Measurements from ENCODE around the gene PRKAR1B. TPM values are rescaled to one million over a fixed set of nuclear protein-coding genes. Genes with fewer than 3 reads are reported as not detected.

The PRKAR1B gene
- total RNA-seq, 4 donors from 2014 or later: 3.8 to 11.6 (median 6.3) TPM

DNA sequence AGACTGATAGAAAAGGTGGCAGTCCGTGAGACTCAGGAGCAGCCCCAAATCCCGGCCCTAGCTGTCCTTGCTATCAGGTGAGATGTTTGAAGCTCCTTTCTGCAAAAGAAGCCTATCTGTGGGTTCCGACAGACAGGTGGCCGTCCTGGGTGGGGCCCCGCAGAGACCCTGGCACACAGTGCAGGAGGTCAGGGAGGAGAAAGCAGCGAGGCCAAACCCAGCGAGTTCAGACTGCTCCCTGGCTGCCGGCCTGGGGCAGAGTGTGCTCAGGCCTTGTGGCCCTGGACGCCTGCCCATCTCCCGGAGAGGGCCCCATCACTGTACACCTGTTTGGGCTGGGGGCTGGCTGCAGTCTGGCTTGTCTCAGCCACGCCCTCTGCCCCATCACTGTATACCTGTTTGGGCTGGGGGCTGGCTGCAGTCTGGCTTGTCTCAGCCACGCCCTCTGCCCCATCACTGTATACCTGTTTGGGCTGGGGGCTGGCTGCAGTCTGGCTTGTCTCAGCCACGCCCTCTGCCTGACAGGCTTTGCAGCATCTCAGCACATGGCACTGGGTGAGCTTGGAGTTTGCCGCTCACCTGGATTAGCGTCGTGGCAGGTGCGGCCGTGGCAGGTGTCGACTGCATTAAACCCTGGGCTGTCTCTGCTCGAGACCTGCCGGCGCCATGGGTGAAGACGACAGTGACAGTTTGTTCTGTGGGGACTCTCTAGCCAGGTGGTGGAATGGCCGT, 11.8 kb upstream of the PRKAR1B start:
- TF ChIP-seq, protein P1, sequence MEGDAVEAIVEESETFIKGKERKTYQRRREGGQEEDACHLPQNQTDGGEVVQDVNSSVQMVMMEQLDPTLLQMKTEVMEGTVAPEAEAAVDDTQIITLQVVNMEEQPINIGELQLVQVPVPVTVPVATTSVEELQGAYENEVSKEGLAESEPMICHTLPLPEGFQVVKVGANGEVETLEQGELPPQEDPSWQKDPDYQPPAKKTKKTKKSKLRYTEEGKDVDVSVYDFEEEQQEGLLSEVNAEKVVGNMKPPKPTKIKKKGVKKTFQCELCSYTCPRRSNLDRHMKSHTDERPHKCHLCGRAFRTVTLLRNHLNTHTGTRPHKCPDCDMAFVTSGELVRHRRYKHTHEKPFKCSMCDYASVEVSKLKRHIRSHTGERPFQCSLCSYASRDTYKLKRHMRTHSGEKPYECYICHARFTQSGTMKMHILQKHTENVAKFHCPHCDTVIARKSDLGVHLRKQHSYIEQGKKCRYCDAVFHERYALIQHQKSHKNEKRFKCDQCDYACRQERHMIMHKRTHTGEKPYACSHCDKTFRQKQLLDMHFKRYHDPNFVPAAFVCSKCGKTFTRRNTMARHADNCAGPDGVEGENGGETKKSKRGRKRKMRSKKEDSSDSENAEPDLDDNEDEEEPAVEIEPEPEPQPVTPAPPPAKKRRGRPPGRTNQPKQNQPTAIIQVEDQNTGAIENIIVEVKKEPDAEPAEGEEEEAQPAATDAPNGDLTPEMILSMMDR (IDR thresholded peaks at IDR 0.05; ENCODE audit: low read depth): no peak

DNA sequence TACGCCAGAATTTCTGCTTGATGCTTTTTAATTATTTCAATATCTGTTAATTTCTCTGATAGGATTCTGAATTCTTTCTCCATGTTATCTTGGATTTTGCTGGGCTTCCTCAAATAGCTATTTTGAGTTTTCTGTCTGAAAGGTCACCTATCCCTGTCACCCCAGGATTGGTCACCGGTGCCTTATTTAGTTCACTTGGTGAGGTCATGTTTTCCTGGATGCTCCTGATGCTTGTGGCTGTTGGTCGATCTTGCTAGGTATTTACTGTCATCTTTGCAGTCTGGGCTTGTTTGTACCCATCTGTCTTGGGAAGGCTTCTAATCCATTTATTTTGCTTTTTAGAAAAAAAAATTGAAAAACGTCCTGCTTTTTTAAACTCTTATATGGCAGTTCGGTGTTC, 11.2 kb upstream of the PRKAR1B start:
- TF ChIP-seq, protein P1 (IDR thresholded peaks at IDR 0.05; ENCODE audit: low read depth): no peak

DNA sequence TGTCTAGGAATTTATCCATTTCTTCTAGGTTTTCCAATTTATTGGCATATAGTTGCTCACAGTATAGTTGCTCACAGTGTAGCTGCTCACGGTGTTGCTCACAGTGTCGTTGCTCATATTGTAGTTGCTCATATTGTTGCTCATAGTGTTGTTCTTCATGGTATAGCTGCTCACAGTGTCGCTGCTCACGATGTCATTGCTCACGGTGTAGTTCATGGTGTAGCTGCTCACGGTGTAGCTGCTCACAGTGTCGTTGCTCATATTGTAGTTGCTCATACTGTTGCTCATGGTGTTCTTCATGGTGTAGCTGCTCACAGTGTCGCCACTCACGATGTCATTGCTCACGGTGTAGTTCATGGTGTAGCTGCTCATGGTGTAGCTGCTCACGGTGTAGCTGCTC, 7.7 kb upstream of the PRKAR1B start:
- TF ChIP-seq, protein P1 (IDR thresholded peaks at IDR 0.05; ENCODE audit: low read depth): no peak

DNA sequence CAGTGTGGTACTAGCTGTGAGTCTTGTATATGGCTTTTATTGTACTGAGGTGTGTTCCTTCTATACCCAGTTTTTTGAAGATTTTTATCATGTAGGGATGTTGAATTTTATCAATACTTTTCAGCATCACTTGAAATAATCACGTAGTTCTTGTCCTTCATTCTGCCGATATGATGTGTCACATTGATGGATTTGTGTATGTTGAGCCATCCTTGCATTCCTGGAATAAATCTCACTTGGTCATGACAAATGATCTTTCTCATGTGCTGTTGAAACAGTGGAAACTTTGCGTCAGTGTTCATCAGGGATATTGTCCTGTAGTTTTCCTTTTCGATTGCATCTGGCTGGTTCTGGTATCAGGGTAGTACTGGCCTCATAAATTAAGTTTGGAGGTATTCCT, 7.1 kb upstream of the PRKAR1B start:
- TF ChIP-seq, protein P1 (IDR thresholded peaks at IDR 0.05; ENCODE audit: low read depth): no peak

DNA sequence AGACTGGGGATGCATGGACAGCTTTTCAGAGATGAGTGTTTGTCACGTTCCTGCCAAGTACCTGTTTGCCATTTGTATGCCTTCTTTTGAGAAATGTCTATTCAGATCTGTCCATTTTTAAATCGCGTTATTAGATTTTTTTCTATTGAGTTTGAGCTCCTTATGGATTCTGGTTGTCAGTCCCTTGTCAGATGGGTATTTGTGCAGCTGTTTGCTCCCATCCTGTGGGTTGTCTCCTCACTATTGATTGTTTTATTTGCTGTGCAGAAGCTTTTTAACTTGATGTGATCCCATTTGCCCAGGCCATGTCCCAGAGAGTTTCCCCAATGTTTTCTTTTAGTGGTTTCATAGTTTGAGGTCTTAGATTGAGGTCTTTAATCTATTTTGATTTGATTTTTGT, 5.5 kb upstream of the PRKAR1B start:
- TF ChIP-seq, protein P1 (IDR thresholded peaks at IDR 0.05; ENCODE audit: low read depth): no peak

DNA sequence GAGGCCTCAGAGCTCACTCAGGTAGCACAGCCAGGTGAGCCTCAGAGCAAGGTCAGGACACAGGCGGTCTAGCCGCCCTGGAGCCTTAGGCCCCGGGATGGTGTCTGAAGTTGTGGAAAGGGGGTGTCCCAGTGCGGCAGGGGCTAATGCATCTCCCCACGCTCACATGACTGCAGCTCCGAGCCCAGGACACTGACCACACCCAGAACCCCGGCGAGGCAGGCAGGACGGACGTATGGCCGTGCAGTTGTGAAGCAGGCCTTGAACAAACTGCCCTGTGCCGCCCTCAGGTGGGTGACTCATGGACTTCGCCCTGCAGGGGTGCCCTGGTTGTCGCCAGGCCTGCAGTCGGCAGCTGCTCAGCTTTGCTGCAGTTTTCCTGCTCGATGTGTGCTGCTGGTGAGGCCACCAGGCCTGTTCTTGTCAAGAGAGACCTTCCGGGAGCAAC, 5.0 kb upstream of the PRKAR1B start:
- TF ChIP-seq, protein P1 (IDR thresholded peaks at IDR 0.05; ENCODE audit: low read depth): no peak

DNA sequence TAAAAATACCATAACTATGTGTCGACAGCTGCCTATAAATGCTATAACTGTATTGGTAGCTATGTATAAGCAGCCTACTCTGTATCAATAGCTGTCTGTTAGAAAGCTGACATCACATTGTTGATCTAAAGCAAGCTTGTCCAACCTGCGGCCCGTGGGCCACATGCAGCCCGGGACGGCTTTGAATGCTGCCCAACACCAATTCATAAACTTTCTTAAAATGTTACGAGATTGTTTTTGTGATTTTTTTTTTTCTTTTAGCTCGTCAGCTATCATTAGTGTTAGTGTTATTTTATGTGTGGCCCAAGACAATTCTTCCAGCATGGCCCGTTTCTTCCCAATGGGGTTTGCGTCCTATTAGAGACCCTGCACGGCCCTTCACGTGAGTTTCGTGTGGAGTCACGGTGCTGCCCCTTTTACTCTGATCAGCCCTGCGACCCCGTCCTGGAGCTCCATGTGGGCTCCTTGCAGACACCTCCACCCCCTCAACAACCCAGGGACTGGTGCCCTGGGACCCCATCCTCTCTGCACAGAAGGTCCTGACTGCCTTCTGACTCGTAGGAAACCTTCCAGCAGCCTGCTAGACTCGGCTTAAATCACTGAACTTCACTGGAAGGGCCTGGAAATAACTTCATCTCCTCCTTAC, 4.5 kb upstream of the PRKAR1B start:
- TF ChIP-seq, protein P1 (IDR thresholded peaks at IDR 0.05; ENCODE audit: low read depth): no peak

All from subcutaneous adipose tissue (tissue), 4 donors.